Measurements from ENCODE around the gene MND1.
"Not testable (repeated sequence)": the region's sequence is repeated elsewhere in the genome, so short reads cannot be mapped to it uniquely, and the experiment has no call there.

The MND1 gene

DNA sequence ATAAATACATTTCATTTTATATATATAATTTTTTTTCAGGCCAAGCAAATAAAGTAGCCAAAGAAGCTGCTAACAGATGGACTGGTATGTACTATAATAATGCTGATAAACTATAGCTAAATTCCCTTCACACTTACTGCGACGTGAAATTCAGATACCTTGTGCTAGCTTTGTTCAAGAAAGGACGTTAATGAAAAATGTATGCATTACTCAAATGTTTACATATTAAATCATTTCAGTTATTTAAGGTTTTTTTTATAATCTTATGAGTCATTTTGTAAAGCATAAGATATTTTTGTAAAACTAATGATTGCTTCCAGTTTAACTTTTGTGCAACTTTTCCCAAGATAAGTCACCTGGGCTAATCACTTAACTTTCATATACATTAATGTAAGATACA is 64.4 kb downstream of the MND1 start:
- no peak for DNase-seq

DNA sequence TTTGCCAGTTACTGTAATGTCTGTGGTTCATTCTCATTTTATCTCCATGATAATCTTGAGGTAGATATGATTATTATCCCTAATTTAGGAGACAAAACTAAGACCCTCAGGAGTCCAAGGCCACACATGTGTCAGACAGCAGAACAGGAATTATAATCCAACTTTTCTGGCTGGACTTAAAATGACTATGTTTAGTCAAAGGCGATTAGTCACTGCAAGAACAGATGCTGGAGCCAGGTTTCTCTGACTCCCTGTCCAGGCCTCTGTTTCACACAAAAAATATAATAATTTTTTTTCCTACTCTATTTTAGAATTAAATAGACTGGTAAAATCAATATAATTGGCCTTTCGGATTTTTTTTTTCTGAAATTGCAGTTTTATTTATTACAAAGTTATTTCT is 64.9 kb downstream of the MND1 start:
- no peak for DNase-seq

DNA sequence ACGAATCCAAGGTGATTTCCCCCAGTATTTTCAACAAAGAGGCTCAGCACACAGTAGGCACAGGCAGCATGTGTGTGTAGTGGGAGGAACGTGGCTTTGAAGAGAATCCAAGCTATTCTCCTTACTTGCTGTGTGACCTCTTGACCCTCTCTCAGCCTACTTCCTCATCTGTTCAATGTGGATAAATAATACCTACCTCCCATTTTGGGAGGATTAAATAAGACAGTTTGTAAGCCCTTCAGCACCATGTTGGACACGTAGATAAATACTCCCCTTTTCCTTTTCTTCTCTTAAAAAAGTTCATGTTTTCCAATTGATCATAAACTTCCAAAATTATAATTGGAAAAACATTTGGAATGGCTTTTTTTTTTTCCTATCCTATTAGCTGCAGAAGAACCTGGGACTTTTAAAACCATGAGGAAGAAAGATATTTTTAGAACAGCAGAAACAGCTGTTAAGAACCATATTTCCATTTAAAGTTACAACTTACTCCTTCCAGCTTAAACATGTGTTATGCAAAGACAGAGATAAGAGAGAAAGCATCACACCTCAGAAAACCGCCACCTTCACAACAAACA is 65.5 kb downstream of the MND1 start:
- no peak for DNase-seq

DNA sequence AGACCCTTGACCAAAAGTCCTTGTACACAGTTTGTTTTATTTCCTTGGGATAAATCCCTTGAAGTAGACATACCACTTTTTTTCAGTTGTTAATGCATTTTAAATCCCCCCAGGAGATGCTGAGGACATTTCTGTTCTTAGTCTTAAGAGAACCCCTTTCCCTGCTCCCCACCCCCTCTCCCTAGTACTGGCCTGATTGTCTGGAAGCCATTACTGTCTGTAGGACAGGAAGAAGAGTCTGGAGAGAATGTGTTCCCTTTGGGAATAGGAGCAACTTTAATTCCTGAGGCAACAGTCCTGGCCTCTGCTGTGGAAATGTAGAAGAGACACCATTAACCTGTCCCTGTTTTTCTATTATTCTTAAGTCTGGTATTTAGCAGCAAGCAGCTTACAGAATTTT is 69.4 kb downstream of the MND1 start:
- DNase-seq: no peak

DNA sequence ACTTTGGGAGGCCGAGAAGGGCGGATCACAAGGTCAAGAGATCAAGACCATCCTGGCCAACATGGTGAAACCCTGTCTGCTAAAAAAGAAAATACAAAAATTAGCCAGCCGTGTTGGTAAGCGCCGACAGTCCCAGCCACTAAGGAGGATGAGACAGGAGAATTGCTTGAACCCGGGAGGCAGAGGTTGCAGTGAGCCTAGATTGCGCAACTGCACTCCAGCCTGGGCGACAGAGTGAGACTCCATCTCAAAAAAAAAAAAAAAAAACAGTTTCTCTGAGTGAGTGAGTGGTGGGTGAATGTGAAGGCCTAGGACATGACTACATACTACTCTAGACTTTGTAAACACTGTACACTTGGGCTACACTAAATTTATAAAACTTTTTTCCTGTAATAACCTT is 72.0 kb downstream of the MND1 start:
- DNase-seq: not testable (repeated sequence)

DNA sequence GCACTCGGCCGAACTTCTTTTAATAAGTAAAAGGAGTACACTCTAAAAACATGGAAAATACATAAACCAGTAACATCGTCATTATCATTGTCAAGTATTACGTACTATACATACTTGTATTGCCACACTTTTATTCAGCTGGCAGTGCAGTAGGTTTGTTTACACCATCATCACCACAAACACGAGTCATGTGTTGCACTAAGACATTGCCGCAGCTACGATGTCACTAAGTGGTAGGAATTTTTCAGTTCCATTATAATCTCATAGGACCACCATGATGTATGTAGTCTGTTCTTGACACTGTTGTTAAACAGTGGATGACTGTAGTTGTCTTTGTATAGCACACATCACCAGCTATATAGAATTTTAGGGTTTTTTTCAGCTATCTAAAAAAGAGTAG is 73.6 kb downstream of the MND1 start:
- no peak for DNase-seq

DNA sequence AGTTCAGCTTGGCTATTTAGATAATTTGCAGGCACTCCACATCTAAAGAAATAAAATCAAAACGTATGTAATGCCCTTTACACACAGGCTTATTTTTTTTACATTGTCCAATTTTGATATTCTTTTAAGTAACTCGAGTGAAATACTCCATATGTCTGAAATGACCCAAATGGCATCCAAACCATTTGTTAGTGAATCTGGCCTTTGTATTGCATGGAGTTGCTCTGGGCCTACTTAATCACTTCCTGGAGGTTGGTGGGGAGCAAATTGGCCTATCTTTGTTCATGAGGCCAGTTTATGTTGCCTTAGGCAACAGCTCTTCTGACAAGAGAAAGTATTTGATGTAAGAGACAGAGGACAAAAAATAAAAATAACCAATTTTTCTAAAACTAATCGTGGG is 74.1 kb downstream of the MND1 start:
- DNase-seq: no peak

DNA sequence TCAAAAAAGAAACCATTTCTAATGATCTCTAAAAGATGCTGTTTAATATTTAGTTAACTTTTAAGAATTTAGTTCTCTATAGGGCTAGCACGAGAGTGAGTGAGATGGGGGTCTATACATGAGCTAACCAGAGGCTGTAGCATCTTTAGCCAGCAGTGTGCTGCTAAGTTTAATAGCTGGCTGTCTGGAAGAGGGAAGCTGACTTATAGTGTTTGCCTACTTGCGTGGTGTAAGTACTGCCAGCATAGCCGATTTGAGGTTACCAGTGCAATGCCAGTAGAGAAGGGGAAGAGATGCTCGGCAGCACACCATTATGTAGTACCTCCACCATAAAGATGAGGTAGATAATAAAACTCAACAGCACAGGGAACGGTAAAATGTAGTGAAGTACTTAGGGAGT is 74.5 kb downstream of the MND1 start:
- no peak for DNase-seq

DNA sequence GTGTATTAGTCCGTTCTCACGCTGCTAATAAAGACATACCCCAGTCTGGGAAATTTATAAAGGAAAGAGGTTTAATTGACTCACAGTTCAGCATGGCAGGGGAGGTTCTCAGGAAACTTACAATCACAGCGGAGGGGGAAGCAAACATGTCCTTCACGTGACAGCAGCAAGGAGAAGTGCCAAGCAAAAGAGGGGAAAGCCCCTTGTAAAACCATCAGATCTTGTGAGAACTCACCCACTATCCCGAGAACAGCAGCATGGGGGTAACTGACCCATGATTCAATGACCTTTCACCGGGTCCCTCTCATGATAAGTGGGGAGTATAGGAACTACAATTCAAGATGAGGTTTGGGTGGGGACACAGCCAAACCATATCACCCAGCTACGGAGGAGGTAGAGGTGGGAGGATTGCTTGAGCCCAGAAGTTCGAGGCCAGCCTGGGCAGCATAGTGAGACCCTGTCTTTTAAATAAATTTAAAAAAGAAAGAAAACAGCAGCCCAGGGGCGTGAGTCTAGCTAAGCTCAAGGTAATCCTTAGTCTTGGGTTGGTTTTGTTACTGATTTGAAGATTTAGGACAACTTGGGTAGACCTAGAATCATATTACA is 75.3 kb downstream of the MND1 start:
- no peak for DNase-seq

DNA sequence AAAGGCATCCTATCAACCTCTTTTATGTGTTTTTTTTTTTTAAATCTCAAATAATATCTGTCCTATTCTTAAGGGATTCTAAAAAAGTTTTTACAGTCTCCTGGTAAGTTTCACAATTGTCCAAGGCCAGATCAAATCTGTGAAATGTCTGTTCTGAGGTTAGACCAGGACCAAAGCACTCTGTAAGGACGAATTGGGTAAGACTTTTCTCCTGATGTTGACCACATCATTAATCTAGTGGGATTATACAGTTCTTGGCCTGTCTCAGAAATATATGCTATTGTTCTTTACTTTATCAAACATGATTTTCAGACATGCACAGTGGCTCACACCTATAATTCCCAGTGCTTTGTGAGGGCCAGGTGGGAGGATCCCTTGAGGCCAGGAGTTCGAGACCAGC is 75.9 kb downstream of the MND1 start:
- DNase-seq: no peak

DNA sequence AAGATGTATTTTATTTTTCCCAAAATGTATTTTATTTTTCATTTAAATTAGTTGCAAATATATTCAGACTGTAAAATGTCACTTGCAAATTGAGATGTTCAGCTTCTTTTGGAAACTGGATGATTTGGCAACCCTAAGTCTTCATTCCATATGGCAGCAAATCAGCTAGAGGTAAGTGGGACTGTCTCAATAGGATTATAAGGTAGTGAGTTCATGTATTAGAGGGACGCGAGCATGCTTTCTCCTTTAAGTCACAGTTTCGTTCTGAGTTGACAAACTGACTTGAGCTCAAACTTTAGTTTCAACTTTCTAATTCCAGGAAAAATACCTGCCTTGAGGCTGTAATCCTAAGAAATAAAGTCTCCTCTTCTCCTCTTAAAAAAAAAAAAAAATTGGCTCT is 77.5 kb downstream of the MND1 start:
- no peak for DNase-seq

DNA sequence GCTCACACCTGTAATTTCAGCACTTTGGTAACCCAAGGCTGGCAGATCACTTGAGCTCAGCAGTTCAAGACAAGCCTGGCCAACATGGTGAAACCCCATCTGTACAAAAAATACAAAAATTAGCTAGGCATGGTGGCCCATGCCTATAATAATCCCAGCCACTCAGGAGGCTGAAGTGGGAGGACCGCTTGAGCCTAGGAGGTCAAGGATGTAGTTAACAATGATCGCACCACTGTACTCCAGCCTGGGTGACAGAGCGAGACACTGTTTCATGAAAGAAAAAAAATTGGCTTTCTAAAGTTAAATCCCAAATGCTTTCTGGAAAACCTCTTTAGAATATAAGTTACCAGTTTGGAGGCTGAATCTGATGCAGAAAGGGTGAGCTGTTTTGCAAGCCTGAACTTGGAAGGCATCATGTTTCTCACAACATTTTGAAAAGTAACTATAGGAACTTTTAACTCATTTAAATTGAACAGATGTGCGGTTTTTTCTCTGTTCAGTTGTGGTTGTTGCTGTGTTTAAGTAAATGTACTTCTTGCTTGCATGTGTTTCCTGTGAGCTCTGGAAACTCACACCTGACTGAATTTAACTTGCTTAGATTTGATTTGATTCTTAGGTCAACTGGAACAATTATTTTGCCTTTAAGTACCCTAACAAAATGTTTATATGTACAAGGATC is 81.9 kb downstream of the MND1 start:
- no peak for DNase-seq

DNA sequence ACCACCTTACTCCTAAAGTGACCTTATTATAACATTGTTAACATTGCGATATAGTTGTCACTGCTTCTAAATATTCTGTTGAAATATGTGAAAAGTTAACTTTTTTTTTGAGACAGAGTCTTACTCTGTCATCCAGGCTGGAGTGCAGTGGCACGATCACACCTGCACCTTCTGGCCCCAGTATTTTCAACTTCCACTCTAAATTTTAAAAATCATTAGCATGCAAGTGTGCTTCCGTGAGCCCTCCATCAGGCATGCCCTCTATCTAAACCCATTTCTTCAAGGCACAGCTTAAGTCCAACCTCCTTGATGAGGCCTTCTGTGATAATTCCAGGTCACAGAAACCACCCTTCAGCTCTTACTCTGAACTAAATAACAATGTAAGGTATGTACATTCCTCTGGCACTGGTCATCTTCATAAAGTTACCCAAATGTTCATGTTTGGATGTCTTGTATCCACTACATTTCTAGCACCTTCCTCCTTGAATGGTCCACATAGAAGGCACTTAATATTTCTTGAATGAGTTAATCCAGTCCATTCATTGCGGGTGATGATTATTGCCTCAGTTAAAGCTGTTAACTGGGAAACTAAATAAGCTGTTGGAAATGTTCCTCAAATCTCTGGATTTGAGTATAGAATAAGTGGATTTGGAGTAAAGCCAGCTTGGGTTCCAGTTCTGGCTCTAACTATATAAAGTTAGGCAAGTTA is 83.0 kb downstream of the MND1 start:
- DNase-seq: no peak

DNA sequence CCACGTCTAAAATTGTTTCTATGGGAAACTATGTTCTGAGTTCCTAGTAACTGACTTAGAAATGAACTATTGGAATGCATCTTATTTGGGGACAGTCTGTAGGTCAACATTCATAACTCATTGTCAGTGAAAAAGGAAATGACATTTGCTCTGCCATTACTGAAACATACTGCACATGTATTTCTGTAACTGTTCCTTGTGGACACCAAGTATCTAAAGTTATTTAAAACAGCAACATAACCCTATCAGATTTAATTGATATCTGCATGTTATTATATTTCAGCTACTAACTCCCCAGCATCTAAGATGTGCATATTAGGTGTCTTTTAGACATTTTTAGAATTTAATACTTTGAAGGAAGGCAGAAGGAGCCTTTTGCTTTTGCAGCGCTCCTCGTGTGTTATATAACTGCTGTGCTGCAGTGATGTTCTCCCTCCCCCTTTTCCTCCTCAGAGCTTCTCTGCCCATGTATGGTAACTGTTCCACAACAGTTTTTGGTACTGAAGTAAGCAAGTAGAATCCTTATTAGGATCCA is 84.5 kb downstream of the MND1 start:
- no peak for DNase-seq

DNA sequence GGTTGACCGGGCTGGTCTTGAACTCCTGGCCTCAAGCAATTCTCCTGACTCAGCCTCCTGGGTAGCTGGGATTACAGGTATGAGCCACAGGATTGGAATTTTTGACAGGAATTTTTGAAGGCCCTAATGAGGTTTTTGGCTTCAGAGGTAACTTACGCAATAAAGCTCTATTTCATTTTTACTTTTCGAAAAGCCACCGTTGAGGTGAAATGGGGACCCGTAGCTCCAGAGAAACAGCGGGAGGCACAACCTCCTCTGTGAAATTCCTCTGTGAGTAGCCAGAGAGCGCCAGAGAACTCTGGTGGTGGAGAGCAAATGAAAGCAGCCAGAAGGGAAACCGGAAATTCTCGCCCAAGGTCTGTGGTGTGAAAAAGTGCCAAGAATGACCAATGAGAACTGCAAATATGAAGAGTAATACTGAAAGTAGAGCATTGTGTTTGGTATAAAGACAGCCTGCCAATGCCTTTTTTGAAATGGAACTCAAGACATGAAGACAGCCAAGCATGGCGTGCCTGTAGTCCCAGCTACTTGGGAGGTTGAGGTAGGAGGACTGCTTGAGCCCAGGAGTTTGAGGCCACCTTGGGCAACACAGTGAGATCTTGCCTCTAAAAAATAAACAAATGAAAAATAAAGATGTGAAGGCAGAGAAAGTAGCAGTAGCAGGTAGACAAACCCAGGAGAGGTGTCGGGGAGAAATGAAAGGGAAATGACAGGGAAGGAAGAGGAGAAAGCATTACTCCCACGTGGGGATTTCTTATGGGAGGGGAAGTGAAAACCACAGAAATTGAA is 88.7 kb downstream of the MND1 start:
- peak; percentile 85 for DNase-seq

DNA sequence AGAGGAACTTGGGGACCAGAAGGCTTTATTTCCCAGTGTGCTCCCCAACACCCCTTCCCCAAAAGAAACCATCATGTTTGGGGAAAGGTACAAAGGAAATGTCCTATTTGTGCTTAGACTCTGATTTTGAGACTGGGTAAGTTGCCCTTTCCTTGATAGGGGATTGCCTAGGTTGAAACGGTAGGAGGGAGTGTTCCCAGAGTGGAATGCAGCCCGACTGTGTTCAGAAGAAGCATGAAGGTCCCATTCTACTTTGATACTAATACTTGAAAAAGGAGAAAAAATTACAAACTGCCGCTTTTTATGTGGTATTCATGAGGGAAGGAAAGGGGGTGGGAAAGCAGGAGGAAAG is 89.2 kb downstream of the MND1 start:
- DNase-seq: no peak

DNA sequence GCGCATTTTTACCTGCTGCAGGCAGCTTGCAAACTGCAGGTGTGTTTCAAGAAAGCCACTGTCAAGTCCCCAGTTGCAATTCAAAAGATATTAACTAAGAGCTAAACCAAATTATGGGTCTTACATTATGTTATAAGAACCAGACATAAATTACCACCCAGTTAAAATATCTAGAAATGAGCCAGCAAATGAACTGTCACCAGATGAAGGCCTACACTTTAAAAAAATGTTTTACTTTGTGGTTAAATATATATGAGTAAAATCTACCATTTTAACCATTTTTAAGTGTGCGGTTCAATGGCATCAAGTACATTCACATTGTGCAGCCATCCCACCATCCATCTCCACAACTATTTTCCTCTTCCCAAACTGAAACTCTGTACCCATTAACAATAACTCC is 89.7 kb downstream of the MND1 start:
- no peak for DNase-seq

DNA sequence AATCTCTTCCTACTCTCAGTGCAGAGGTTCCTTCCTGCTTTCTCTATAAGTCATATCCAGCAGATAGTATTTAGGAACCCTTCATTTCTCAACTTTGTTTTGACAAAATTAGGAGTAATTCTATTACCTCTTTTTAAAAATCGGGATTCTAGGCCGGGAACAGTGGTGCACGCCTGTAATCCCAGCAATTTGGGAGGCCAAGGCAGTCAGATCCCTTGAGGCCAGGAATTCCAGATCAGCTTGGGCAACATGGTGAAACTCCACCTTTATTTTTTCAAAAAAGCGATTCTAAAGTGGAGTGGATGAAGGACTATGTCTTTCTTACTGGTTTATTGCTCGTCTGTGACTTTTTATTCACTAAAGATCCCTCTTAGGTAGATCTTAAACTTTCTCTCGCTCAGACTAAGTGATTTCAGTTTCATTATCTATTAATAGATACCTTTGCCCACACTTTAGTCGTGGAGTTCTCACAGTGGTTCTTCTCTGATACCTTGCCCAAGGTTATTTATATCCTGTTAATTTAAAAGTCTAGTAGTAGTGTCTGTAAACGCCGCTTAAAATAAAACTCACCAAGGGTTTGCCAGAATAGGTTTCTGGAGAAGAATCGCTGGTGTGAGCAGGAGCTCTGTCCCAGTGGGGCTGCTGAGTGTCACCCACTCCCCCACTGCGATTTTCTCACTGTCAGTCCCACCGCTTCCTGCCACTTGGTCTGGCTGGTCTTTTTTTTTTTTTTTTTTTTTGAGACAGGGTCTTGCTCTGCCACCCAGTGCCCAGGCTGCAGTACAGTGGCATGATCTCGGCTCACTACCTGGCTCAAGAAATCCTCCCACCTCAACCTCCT is 94.6 kb downstream of the MND1 start:
- DNase-seq: peak; percentile 69

DNA sequence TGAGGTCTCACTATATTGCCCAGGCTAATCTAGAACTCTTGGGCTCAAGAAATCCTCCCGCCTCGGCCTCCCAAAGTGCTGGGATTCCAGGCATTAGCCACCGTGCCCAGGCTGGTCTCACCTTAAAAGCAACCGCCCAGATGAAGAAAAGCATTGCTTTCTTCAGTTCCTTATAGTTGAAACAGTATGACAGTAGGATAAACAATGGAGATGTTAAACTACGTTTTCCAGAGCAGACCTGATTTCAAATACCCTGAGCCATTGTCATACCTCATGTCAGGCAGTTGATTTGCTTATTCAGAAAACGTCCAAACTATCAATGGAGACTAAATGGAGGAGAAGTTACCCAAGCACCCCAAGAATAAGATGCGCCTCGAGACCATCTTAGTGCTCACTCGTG is 95.3 kb downstream of the MND1 start:
- DNase-seq: no peak

DNA sequence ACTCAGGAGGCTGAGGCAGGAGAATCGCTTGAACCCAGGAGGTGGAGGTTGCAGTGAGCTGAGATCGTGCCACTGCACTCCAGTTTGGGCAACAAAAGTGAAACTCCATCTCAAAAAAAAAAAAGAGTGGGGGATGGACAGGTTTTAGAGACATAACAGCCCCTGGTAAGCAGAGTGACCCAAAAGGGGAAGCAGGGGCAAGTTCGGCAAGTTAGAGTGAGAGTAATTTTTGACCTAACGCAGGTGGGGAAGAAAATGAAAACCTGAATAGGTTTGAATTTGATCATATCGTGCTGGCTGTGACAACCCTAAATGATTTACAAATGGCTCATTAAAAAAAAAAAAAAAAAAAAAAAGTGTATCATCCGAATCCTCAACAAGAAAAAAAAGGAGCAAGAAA is 96.0 kb downstream of the MND1 start:
- DNase-seq: no peak

DNA sequence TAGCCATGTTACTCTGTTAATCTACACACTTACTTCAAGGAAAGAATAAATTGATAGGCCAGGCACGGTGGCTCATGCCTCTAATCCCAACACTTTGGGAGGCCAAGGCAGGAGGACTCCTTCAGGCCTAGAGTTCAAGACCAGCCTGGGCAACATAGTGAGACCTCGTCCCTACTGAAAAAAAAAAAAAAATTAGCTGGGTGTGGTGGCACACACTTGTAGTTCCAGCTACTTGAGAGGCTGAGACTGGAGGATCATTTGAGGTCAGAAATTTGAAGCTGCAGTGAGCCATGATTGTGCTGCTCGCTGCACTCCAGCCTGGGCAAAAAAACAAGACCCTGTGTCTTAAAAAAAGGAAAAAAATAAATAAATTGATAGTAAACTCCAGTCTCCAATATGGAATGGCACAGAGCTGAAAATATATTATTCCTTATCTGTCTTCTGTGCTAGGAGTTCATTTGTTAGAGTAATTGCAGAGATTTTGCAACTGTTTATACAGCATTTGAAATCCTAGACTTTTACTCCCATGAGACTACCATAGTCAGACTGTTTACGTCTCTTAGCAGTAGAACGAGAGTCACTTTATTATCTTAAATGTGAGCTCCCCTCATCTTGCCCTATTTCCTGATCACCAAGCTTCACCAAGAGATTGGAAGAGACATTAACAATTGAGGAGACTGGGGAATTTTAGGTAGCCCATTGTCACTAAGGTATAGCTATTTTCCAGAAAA is 102.9 kb downstream of the MND1 start:
- no peak for DNase-seq
